GM21717 (cell line): ENCODE data around the gene LARGE1.

Experiments
- ATAC-seq: cut with Tn5 transposase; IDR thresholded peaks from one replicate; pipeline ENCODE4 v1.9.1; 2021; ENCODE audit warnings: mild to moderate bottlenecking, moderate library complexity; ENCODE audit not compliant: unreplicated experiment

LARGE1 gene

DNA sequence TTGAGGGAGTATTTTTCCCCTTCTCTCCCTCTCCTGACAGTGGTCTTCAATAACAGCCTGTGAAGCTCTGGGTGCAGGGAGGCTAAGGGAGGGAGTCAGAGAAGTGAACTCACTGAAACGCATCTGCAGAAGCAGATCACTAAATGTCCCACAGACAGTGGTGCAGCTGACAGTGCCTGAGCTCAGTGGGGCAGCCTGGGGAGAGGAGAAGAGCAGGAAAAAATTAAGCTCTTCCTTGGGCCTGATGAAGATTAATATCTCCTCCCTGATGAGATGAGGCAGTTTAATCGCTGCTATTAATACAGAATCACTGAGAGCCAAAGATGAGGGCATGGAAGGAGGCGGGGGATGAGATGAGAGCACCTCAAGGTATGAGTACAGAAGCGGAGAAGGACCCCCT, 180.8 kb downstream of the LARGE1 start:
- ATAC-seq: no peak

GRCh38 chr22:33737662-33738061, 182.6 kb downstream of the LARGE1 start:
- no peak for ATAC-seq

- ATAC-seq: no peak
Observed at GRCh38 chr22:33735978-33736377, 184.3 kb downstream of the LARGE1 start.

DNA sequence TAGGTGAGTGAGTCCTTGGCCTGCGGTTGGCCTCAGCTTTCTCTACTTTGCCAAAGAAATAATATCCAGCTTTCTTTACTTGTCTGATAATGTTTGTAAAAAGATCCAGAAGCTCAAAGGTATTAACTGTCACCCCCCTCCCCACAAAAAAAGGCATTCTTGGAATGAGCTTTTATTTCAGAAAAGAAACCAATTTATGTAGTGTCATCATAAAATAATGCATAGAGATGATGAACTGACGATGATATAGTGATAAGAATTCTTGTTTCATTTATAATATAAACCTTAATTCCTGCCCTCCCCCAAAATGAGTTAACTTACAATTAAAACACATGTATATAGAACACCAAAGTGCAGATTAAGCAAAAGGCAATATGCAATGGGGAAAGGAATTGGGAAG, 191.4 kb downstream of the LARGE1 start:
- ATAC-seq: no peak

DNA sequence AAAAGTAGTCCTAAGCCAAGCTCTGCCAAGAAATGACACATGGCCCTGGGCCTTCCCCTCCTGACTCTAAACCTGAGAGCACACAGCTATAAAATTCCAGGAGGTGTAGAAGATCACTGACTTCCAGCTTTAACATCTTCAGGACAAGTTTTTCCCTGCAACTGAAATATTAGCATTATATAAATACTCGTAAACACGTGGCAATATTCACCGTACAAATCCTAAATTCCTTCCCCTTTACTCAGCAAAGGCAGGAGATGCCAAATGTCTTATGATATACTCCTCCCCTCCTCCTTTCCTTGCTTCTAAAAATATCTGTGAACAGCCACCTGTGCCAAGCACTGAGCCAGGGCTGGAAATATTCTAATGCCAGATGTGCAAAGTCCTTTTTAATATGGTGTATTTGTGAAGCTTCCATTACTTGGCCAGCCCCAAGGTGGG, 194.0 kb downstream of the LARGE1 start:
- ATAC-seq: no peak

- ATAC-seq: no peak
Observed at GRCh38 chr22:33723915-33724314, 196.4 kb downstream of the LARGE1 start.

GRCh38 chr22:33722816-33723215, 197.5 kb downstream of the LARGE1 start:
- ATAC-seq: no peak

GRCh38 chr22:33720166-33720878, 200.0 kb downstream of the LARGE1 start:
- ATAC-seq: no peak

GRCh38 chr22:33717694-33718396, 202.4 kb downstream of the LARGE1 start:
- no peak for ATAC-seq

DNA sequence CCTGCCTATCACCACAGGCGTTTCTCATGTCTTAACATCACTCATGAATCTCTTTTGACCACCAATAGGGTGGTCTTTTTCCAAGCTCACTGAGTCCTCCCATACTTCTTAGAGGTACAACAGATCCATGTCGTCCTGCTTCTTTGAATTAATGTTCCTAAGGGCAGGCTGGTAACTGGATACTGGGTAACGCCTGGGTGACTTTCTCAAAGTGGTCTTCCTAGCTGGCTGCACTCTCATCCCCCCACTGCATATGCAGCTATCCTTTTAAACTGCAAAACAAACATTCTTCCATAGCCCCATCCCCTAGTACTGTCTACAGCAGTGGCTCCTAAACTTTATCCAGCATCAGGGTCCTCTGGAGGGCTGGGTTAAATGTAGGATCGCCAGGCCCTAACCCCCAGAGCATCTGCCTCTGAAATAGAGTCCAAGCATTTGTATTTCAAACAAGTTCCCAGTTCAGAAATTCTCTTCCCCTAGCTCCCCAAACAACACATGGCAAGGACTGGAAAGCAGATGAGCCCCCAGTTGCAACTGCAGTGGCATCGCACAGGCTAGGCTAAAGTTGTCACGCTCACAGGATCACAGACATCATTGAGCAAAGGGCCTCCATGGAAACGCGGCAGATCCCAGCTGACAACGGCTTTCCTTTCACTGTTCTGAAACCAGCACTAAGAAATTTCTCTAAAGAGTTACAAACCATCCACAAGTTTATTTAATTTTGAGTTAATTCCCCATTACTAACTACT, 204.9 kb downstream of the LARGE1 start:
- no peak for ATAC-seq

DNA sequence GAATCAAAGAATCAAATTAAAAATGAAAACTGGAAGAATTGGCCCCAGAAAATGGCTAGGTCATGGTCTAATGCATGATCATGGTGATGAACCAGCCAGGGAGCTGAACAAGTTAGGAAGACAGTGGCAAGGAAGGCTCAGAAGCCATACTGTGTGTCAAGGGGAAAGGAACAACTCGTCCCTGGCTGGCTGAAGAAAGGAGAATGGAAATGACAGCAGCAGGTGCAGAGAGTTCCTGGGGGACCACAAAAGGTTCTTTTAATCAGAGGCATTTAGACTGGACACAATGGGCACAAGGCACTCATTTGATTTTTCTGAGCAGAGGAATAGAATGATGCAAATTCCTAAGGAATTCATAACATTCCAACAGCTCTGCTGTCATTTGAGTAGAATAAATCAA, 209.9 kb downstream of the LARGE1 start:
- no peak for ATAC-seq

GRCh38 chr22:33707581-33707980, 212.7 kb downstream of the LARGE1 start:
- no peak for ATAC-seq

GRCh38 chr22:33706100-33706499, 214.2 kb downstream of the LARGE1 start:
- ATAC-seq: no peak

DNA sequence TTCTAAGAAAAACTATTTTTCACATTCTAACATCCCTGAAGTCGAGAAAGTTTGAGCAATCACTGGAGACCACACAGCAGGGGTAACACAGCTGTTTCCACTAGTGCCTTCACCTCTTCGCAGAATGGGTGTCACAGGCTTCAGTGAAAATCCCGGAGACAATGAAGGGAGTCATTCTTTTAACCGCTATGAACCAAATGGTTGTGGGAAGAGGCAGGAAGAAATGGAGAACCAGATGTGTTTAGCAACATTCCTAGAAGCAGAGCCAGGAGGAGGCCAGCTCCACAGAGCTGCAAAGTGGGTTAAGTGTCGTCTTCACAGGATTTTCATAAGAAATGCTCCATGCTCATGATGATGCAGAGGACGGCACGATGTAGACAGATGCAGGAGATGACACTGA, 221.1 kb downstream of the LARGE1 start:
- ATAC-seq: no peak

DNA sequence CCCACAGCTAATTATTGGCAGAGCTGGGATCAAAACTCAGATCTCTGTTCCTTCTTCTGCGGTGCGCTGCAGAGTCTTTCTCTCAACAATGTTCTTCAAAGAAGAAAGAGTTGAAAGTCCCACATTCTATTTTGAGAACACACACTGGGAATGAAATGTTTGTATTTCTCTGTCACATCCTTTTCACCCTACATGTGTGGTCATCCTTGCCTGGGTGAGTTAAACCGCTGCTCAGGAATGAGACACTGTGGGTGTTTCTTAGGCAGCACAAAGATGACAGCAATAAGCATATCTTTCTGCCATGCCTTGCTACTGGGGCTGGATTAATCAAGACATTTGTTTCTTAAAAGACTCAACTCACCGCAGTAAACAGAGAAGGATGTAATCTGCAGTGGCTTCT, 222.6 kb downstream of the LARGE1 start:
- no peak for ATAC-seq

GRCh38 chr22:33691057-33691630, 229.1 kb downstream of the LARGE1 start:
- ATAC-seq: no peak

GRCh38 chr22:33688903-33689302, 231.4 kb downstream of the LARGE1 start:
- ATAC-seq: no peak

- no peak for ATAC-seq
Observed at GRCh38 chr22:33687464-33687863, 232.8 kb downstream of the LARGE1 start.

DNA sequence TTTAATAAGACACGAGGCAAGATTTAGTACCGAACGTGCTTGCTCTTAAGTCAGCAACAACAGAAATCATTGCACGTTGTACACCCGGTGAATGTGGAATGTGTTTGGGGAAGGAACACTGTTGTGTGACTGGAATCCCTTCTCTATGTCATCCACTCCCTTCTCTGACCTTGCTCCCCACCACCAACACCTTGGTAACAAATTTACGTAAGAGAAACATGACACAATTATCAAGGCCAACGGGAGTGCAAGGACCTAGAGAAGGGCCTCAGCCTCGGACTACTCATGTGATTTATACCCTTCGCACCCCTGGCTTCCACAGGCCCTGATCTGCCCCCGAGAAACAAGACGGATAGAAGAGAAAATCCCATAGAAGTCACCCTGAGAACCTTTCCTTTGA, 236.2 kb downstream of the LARGE1 start:
- no peak for ATAC-seq

- no peak for ATAC-seq
Observed at GRCh38 chr22:33682927-33683326, 237.3 kb downstream of the LARGE1 start.

- ATAC-seq: no peak
Observed at GRCh38 chr22:33680632-33681031, 239.6 kb downstream of the LARGE1 start.
